ENCODE measurements around the gene WDR44. TPM values are rescaled to one million over a fixed set of nuclear protein-coding genes. Genes with fewer than 3 reads are reported as not detected.
A peak's percentile ranks its signal among the peaks of the same experiment; 100 is the strongest.

WDR44 gene
- total RNA-seq, 2 donors from 2014 or later = 26.3 to 36.3 TPM

- no peaks in the 10 kb centered on the region for H3K36me3 Mint-ChIP-seq (ENCODE audit: low read depth)
- Histone ChIP-seq H3K36me3 (ENCODE audit: control insufficient read depth, insufficient read depth, low read length) (no peaks in the 10 kb centered on the region), H3K9me3 (ENCODE audit: control insufficient read depth, low read length) (no peaks in the 10 kb centered on the region), H3K27ac (ENCODE audit: low read depth, low read length) (no peak overlapping the region), H3K27me3 (ENCODE audit: control insufficient read depth, insufficient read depth, low read length, poor library complexity, severe bottlenecking) (no peaks in the 10 kb centered on the region), H3K4me1 (ENCODE audit: control insufficient read depth, insufficient read depth, low read length) (no peaks in the 10 kb centered on the region), H3K9ac (ENCODE audit: extremely low read depth, low read length, poor library complexity, severe bottlenecking) (no peak overlapping the region), H3K4me3 (ENCODE audit: low read length) (no peak overlapping the region)
- no peak for TF ChIP-seq CTCF (conservative IDR thresholded peaks at IDR 0.05)
- no peak for DNase-seq
- no peaks in the 10 kb centered on the region for H3K27me3 Mint-ChIP-seq (ENCODE audit: insufficient read depth)
- peaks cover 45% of the 10 kb centered on the region for H3K9me3 Mint-ChIP-seq
- 97% methylated on average over 2 of the region's 2 CpGs; no CpG with 5 or more reads in 1 of the 2 experiments for WGBS, 2 experiments (ENCODE audit: insufficient coverage in 1 of 2, insufficient read length in 1 of 2)
- H3K27ac Mint-ChIP-seq = no peak overlapping the region
- no peak overlapping the region for H3K4me3 Mint-ChIP-seq
- H3K4me1 Mint-ChIP-seq = no peaks in the 10 kb centered on the region
Observed at GRCh38 chrX:118337687-118338086, 8.2 kb upstream of the WDR44 start.

- Histone ChIP-seq H3K27me3 (ENCODE audit: control insufficient read depth, insufficient read depth, low read length, poor library complexity, severe bottlenecking) (no peaks in the 10 kb centered on the region), H3K9me3 (ENCODE audit: control insufficient read depth, low read length) (no peaks in the 10 kb centered on the region), H3K27ac (ENCODE audit: low read depth, low read length) (no peak overlapping the region), H3K4me1 (ENCODE audit: control insufficient read depth, insufficient read depth, low read length) (no peaks in the 10 kb centered on the region), H3K4me3 (ENCODE audit: low read length) (no peak overlapping the region), H3K36me3 (ENCODE audit: control insufficient read depth, insufficient read depth, low read length) (no peaks in the 10 kb centered on the region), H3K9ac (ENCODE audit: extremely low read depth, low read length, poor library complexity, severe bottlenecking) (no peak overlapping the region)
- H3K27ac Mint-ChIP-seq = no peak overlapping the region
- H3K27me3 Mint-ChIP-seq (ENCODE audit: insufficient read depth) = no peaks in the 10 kb centered on the region
- H3K4me3 Mint-ChIP-seq = no peak overlapping the region
- DNase-seq = no peak
- no peaks in the 10 kb centered on the region for H3K4me1 Mint-ChIP-seq
- H3K36me3 Mint-ChIP-seq (ENCODE audit: low read depth) = no peaks in the 10 kb centered on the region
- peaks cover 45% of the 10 kb centered on the region for H3K9me3 Mint-ChIP-seq
- TF ChIP-seq CTCF (conservative IDR thresholded peaks at IDR 0.05) = no peak
Observed at GRCh38 chrX:118338930-118339329, 7.0 kb upstream of the WDR44 start.

- H3K36me3 Mint-ChIP-seq (ENCODE audit: low read depth) = no peaks in the 10 kb centered on the region
- H3K27ac Mint-ChIP-seq = peak overlapping the region; percentile 90
Observed at GRCh38 chrX:118345045-118345463, 852 bp upstream of the WDR44 start.

More at GRCh38 chrX:118345045-118345463, 852 bp upstream of the WDR44 start:
- Histone ChIP-seq H3K9me3 (ENCODE audit: control insufficient read depth, low read length) (no peaks in the 10 kb centered on the region), H3K27me3 (ENCODE audit: control insufficient read depth, insufficient read depth, low read length, poor library complexity, severe bottlenecking) (no peaks in the 10 kb centered on the region), H3K9ac (ENCODE audit: extremely low read depth, low read length, poor library complexity, severe bottlenecking) (peak overlapping the region; percentile 41), H3K4me1 (ENCODE audit: control insufficient read depth, insufficient read depth, low read length) (no peaks in the 10 kb centered on the region), H3K36me3 (ENCODE audit: control insufficient read depth, insufficient read depth, low read length) (no peaks in the 10 kb centered on the region), H3K27ac (ENCODE audit: low read depth, low read length) (no peak overlapping the region), H3K4me3 (ENCODE audit: low read length) (peak overlapping the region; percentile 90)
- H3K9me3 Mint-ChIP-seq = peaks cover 53% of the 10 kb centered on the region
- H3K4me1 Mint-ChIP-seq = peaks cover 7% of the 10 kb centered on the region
- 81 to 100% methylated on average over 3 to 9 of the region's 9 CpGs for WGBS, 2 experiments (ENCODE audit: insufficient coverage in 1 of 2, insufficient read length in 1 of 2)
- H3K27me3 Mint-ChIP-seq (ENCODE audit: insufficient read depth) = no peaks in the 10 kb centered on the region
- peak overlapping the region; percentile 95 for H3K4me3 Mint-ChIP-seq
- no peak for TF ChIP-seq CTCF (conservative IDR thresholded peaks at IDR 0.05)
- DNase-seq = no peak

All from endodermal cell (in vitro differentiated cells).